ENCODE results near the gene CCDC66.

DNA sequence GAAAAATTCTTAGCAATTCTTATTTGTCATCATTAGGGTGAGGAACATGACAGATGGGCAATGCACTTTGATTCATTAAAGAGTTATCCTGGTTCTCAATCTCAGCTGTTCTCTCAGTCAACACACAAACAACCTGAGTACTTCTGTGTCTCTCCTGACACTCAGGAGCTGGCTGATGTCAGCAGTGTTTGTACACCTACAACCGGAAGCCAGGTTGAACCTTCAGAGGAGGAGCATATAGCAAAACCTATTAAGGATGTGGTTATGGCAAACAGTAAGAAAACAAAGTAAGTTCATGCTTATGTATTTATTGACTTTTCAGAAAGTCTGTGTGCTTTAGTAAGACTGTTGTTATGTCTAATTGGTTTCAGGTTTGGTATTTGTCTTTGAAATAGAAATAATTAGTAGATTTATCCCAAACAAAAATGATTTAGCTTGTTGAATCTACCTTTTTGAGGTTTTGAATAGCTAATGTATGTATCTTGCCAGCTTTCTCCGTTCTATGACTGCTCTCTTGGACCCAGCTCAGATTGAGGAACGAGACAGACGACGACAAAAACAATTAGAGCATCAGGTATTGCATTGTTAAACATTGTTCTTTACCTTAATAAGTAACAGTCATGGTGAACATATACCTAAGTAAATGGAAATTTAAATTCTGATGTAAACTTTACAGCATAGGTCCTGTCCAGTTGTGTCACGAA, 36.6 kb downstream of the CCDC66 start:
- TF ChIP-seq POLR2AphosphoS5 (IDR thresholded peaks at IDR 0.05; ENCODE audit: low read depth, low read length) (no peak), SP1 (IDR thresholded peaks at IDR 0.05; ENCODE audit: low read depth, low read length) (no peak), CHD2 (IDR thresholded peaks at IDR 0.05; ENCODE audit: low read length) (no peak), POLR2A (IDR thresholded peaks at IDR 0.05; ENCODE audit: control extremely low read depth in 1 of 2, low read depth in 2 of 2, low read length in 2 of 2) (no peak), EZH2 (IDR thresholded peaks at IDR 0.05; ENCODE audit: low read depth, low read length, severe bottlenecking) (no peak), CHD1 (IDR thresholded peaks at IDR 0.05; ENCODE audit: low read depth, low read length) (no peak), GABPA (IDR thresholded peaks at IDR 0.05; ENCODE audit: borderline replicate concordance, insufficient read depth, low read length) (no peak)
- TF ChIP-seq, protein P1, sequence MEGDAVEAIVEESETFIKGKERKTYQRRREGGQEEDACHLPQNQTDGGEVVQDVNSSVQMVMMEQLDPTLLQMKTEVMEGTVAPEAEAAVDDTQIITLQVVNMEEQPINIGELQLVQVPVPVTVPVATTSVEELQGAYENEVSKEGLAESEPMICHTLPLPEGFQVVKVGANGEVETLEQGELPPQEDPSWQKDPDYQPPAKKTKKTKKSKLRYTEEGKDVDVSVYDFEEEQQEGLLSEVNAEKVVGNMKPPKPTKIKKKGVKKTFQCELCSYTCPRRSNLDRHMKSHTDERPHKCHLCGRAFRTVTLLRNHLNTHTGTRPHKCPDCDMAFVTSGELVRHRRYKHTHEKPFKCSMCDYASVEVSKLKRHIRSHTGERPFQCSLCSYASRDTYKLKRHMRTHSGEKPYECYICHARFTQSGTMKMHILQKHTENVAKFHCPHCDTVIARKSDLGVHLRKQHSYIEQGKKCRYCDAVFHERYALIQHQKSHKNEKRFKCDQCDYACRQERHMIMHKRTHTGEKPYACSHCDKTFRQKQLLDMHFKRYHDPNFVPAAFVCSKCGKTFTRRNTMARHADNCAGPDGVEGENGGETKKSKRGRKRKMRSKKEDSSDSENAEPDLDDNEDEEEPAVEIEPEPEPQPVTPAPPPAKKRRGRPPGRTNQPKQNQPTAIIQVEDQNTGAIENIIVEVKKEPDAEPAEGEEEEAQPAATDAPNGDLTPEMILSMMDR (IDR thresholded peaks at IDR 0.05; ENCODE audit: control extremely low read depth in 1 of 3, insufficient read depth in 1 of 3, low read depth in 1 of 3, low read length in 3 of 3) = no peak
